ENCODE results near the gene CELF4.

CELF4 gene

DNA sequence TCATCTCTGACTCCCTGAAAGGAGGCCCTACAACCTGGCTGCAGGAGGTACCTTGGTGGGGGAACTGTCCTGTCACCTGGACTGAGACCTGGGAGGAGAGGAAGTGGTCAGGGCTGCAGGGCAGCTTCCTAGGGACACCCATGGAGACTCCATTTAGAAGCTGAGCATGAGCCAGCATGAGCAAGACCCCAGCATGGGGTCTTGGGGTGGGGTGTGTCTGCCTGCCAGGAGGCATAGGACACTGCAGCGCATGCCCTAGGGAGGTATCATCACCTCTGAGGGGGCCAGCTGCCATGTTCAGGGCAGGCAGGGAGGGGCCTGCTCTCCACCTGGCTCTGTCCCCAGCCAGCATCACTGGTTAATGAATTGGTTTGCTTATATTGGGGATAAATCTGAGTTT lies 249.7 kb downstream of the CELF4 start:
- CTCF ChIA-PET = interaction anchor here (0.7 kb wide), 1 partner anchor 17 kb away, joined by 4 read pairs; no protein-coding TSS in a partner anchor
- peaks cover 0 to 5% (median 2%) of the 10 kb centered on the region in 4 experiments for H3K4me1 ChIP-seq (ENCODE audit: control extremely low read depth in 1 of 4, control insufficient read depth in 4 of 4, insufficient read depth in 4 of 4, low read length in 3 of 4)
- POLR2A ChIA-PET = no interaction called here
- peaks cover 0 to 3% (median 0%) of the 10 kb centered on the region in 5 experiments for H3K27me3 ChIP-seq (replicated peaks in 2 of 5; ENCODE audit: control insufficient read depth in 4 of 5, insufficient read depth in 5 of 5, low read length in 4 of 5)
- DNase-seq = no peak
- no CpG with 5 or more reads among the region's 1 CpG for WGBS (ENCODE audit: insufficient coverage)
- no peak overlapping the region for H3K4me3 ChIP-seq (ENCODE audit: control insufficient read depth in 1 of 7, extremely low read depth in 1 of 7, insufficient read depth in 4 of 7, low read depth in 2 of 7, low read length in 6 of 7)
- H3K27ac ChIP-seq (ENCODE audit: insufficient read depth in 1 of 2, low read depth in 1 of 2, low read length in 2 of 2, poor library complexity in 1 of 2, severe bottlenecking in 2 of 2) = no peak overlapping the region
- H3K9me3 ChIP-seq (ENCODE audit: control extremely low read depth in 1 of 5, control insufficient read depth in 4 of 5, insufficient read depth in 2 of 5, low read depth in 1 of 5, low read length in 4 of 5) = no peaks in the 10 kb centered on the region
- no peaks in the 10 kb centered on the region for H3K36me3 ChIP-seq (ENCODE audit: control insufficient read depth in 4 of 4, insufficient read depth in 4 of 4, low read length in 3 of 4)

DNA sequence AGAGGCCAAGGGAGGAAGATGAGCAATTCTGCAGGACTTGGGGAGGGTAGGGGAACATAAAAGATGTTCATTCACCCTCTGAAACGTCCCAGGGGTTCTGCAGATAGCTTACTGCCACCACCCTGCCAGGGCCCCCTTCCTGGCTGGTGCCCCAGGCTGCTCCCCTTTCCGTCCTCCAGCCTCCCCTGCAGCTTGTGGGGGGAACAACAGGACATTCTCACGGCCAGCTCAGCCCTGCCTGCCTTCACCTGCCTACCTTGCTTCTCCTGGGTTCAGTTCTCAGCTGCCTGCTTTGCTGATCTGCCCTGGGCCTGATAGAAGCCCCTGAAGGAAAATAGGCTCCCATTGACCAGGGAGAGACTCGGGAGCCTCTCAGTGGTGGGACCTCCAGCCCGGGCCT lies 251.1 kb downstream of the CELF4 start:
- Histone ChIP-seq H3K4me3 (ENCODE audit: control insufficient read depth in 1 of 7, extremely low read depth in 1 of 7, insufficient read depth in 4 of 7, low read depth in 2 of 7, low read length in 6 of 7) (no peak overlapping the region), H3K27me3 (replicated peaks in 2 of 5; ENCODE audit: control insufficient read depth in 4 of 5, insufficient read depth in 5 of 5, low read length in 4 of 5) (peaks cover 0 to 3% (median 0%) of the 10 kb centered on the region in 5 experiments), H3K36me3 (ENCODE audit: control insufficient read depth in 4 of 4, insufficient read depth in 4 of 4, low read length in 3 of 4) (no peaks in the 10 kb centered on the region), H3K4me1 (ENCODE audit: control extremely low read depth in 1 of 4, control insufficient read depth in 4 of 4, insufficient read depth in 4 of 4, low read length in 3 of 4) (peaks cover 0 to 10% (median 5%) of the 10 kb centered on the region in 4 experiments), H3K9me3 (ENCODE audit: control extremely low read depth in 1 of 5, control insufficient read depth in 4 of 5, insufficient read depth in 2 of 5, low read depth in 1 of 5, low read length in 4 of 5) (no peaks in the 10 kb centered on the region), H3K27ac (ENCODE audit: insufficient read depth in 1 of 2, low read depth in 1 of 2, low read length in 2 of 2, poor library complexity in 1 of 2, severe bottlenecking in 2 of 2) (no peak overlapping the region)
- 71% methylated on average over 4 of the region's 5 CpGs for WGBS (ENCODE audit: insufficient coverage)
- ChIA-PET CTCF (interaction anchor here (1.2 kb wide), 1 partner anchor 15 kb away, joined by 3 read pairs; no protein-coding TSS in a partner anchor), POLR2A (no interaction called here)
- peak in 2 of 3 donors; percentile 11 to 13 for DNase-seq

DNA sequence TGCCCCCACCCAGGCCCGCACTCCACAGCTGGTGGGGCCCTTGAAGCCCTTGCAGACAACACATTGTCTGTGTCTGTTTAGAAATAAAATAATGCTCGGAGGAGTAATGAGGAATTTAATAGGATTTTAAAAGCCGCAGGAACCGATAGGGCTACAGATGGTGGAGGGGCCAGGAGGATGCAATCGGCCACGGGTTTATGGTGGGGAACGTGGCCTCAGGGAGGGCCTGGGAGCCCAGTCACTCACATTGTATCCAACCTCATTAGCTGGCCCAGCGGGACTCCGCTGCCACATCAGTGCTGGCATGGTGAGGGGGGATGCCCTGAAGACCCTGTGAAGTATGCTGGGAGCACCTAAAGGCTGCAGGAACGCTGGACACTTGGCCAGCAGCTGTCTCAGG lies 252.0 kb downstream of the CELF4 start:
- H3K27ac ChIP-seq (ENCODE audit: insufficient read depth in 1 of 2, low read depth in 1 of 2, low read length in 2 of 2, poor library complexity in 1 of 2, severe bottlenecking in 2 of 2) = no peak overlapping the region
- H3K27me3 ChIP-seq (replicated peaks in 2 of 5; ENCODE audit: control insufficient read depth in 4 of 5, insufficient read depth in 5 of 5, low read length in 4 of 5) = peaks cover 0 to 3% (median 0%) of the 10 kb centered on the region in 5 experiments
- peaks cover 0 to 10% (median 5%) of the 10 kb centered on the region in 4 experiments for H3K4me1 ChIP-seq (ENCODE audit: control extremely low read depth in 1 of 4, control insufficient read depth in 4 of 4, insufficient read depth in 4 of 4, low read length in 3 of 4)
- no peak for DNase-seq
- ChIA-PET POLR2A (no interaction called here), CTCF (interaction anchor here (1.2 kb wide), 1 partner anchor 14 kb away, joined by 3 read pairs; no protein-coding TSS in a partner anchor)
- H3K9me3 ChIP-seq (ENCODE audit: control extremely low read depth in 1 of 5, control insufficient read depth in 4 of 5, insufficient read depth in 2 of 5, low read depth in 1 of 5, low read length in 4 of 5) = no peaks in the 10 kb centered on the region
- H3K36me3 ChIP-seq (ENCODE audit: control insufficient read depth in 4 of 4, insufficient read depth in 4 of 4, low read length in 3 of 4) = no peaks in the 10 kb centered on the region
- H3K4me3 ChIP-seq (ENCODE audit: control insufficient read depth in 1 of 7, extremely low read depth in 1 of 7, insufficient read depth in 4 of 7, low read depth in 2 of 7, low read length in 6 of 7) = no peak overlapping the region
- WGBS (ENCODE audit: insufficient coverage) = 93% methylated on average over 8 of the region's 10 CpGs

DNA sequence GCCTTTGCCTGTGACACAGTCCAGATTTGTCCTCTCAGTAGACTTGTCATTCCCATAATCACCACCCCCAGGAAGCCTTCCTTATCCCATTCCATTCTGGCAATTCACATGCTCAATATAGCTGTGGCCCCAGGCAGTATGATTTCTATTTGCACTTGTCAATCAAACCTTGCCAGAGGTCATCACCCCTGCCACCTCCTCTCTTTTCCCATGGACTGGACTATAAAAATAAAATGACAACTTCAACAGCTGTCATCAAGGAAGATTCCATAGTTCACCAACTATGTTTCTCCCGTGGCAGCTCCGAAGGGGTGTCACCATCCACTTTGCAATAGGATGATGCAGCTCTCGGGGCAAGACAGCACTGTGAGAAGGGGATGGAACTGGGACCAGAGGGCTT lies 255.7 kb downstream of the CELF4 start:
- CTCF ChIA-PET = interaction anchor here (1.0 to 2.1 kb wide), 4 partner anchors 12 to 228 kb away, joined by 3 to 9 read pairs (median 3); no protein-coding TSS in a partner anchor
- Histone ChIP-seq H3K27me3 (replicated peaks in 2 of 5; ENCODE audit: control insufficient read depth in 4 of 5, insufficient read depth in 5 of 5, low read length in 4 of 5) (peaks cover 0 to 3% (median 0%) of the 10 kb centered on the region in 5 experiments), H3K9me3 (ENCODE audit: control extremely low read depth in 1 of 5, control insufficient read depth in 4 of 5, insufficient read depth in 2 of 5, low read depth in 1 of 5, low read length in 4 of 5) (no peaks in the 10 kb centered on the region), H3K36me3 (ENCODE audit: control insufficient read depth in 4 of 4, insufficient read depth in 4 of 4, low read length in 3 of 4) (no peaks in the 10 kb centered on the region), H3K4me1 (ENCODE audit: control extremely low read depth in 1 of 4, control insufficient read depth in 4 of 4, insufficient read depth in 4 of 4, low read length in 3 of 4) (peaks cover 0 to 10% (median 5%) of the 10 kb centered on the region in 4 experiments), H3K4me3 (ENCODE audit: control insufficient read depth in 1 of 7, extremely low read depth in 1 of 7, insufficient read depth in 4 of 7, low read depth in 2 of 7, low read length in 6 of 7) (no peak overlapping the region), H3K27ac (ENCODE audit: insufficient read depth in 1 of 2, low read depth in 1 of 2, low read length in 2 of 2, poor library complexity in 1 of 2, severe bottlenecking in 2 of 2) (no peak overlapping the region)
- no CpG with 5 or more reads among the region's 3 CpGs for WGBS (ENCODE audit: insufficient coverage)
- POLR2A ChIA-PET = no interaction called here
- no peak for DNase-seq

DNA sequence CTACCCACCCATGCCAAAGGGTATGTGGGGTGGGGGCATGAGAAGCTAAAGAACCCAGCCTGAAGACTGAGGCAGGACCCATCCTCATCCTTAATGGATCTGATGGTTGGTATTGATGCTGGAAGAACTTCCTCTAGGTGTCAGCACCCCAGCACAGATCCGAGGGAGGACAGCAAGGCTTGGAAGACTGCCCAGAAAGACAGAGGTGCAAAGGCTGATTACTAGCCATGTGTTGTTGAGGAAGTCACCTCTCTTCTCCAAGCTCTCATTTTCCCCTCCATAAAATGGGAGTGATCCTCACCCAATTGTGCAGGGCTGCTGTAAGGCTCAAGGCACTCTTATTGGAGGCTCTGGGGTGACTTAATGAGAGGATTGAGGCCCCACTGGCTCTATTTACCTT lies 256.5 kb downstream of the CELF4 start:
- Histone ChIP-seq H3K4me1 (ENCODE audit: control extremely low read depth in 1 of 4, control insufficient read depth in 4 of 4, insufficient read depth in 4 of 4, low read length in 3 of 4) (peaks cover 0 to 10% (median 5%) of the 10 kb centered on the region in 4 experiments), H3K4me3 (ENCODE audit: control insufficient read depth in 1 of 7, extremely low read depth in 1 of 7, insufficient read depth in 4 of 7, low read depth in 2 of 7, low read length in 6 of 7) (no peak overlapping the region), H3K9me3 (ENCODE audit: control extremely low read depth in 1 of 5, control insufficient read depth in 4 of 5, insufficient read depth in 2 of 5, low read depth in 1 of 5, low read length in 4 of 5) (no peaks in the 10 kb centered on the region), H3K27ac (ENCODE audit: insufficient read depth in 1 of 2, low read depth in 1 of 2, low read length in 2 of 2, poor library complexity in 1 of 2, severe bottlenecking in 2 of 2) (no peak overlapping the region), H3K36me3 (ENCODE audit: control insufficient read depth in 4 of 4, insufficient read depth in 4 of 4, low read length in 3 of 4) (no peaks in the 10 kb centered on the region), H3K27me3 (replicated peaks in 2 of 5; ENCODE audit: control insufficient read depth in 4 of 5, insufficient read depth in 5 of 5, low read length in 4 of 5) (peaks cover 0 to 3% (median 0%) of the 10 kb centered on the region in 5 experiments)
- DNase-seq = no peak
- CTCF ChIA-PET = no interaction called here
- POLR2A ChIA-PET = no interaction called here
- WGBS (ENCODE audit: insufficient coverage) = no CpG with 5 or more reads among the region's 1 CpG

DNA sequence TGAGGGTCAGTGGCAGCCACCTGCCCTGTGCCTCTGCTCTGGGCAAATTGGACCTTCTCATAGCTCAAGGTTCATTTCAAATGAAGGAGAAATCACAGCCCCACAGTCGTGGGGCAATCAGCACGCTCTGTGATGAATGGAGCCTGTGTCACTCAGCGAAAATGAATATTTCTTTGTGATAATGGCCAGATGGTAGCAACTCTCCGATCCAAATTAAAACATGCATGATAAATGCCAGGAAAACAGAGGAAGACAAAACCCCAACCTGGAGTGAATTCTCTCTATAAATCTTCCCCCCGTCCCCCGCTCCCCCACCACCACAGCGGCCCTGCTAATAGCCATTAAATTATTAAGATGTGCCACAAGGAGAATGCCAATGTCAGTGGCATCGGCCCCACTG lies 258.4 kb downstream of the CELF4 start:
- CTCF ChIA-PET = no interaction called here
- WGBS (ENCODE audit: insufficient coverage) = 100% methylated on average over 4 of the region's 8 CpGs
- POLR2A ChIA-PET = no interaction called here
- Histone ChIP-seq H3K36me3 (ENCODE audit: control insufficient read depth in 4 of 4, insufficient read depth in 4 of 4, low read length in 3 of 4) (no peaks in the 10 kb centered on the region), H3K9me3 (ENCODE audit: control extremely low read depth in 1 of 5, control insufficient read depth in 4 of 5, insufficient read depth in 2 of 5, low read depth in 1 of 5, low read length in 4 of 5) (no peaks in the 10 kb centered on the region), H3K27me3 (replicated peaks in 2 of 5; ENCODE audit: control insufficient read depth in 4 of 5, insufficient read depth in 5 of 5, low read length in 4 of 5) (no peaks in the 10 kb centered on the region), H3K4me3 (ENCODE audit: control insufficient read depth in 1 of 7, extremely low read depth in 1 of 7, insufficient read depth in 4 of 7, low read depth in 2 of 7, low read length in 6 of 7) (no peak overlapping the region), H3K27ac (ENCODE audit: insufficient read depth in 1 of 2, low read depth in 1 of 2, low read length in 2 of 2, poor library complexity in 1 of 2, severe bottlenecking in 2 of 2) (no peak overlapping the region), H3K4me1 (ENCODE audit: control extremely low read depth in 1 of 4, control insufficient read depth in 4 of 4, insufficient read depth in 4 of 4, low read length in 3 of 4) (peaks cover 0 to 10% (median 5%) of the 10 kb centered on the region in 4 experiments)
- DNase-seq = no peak

DNA sequence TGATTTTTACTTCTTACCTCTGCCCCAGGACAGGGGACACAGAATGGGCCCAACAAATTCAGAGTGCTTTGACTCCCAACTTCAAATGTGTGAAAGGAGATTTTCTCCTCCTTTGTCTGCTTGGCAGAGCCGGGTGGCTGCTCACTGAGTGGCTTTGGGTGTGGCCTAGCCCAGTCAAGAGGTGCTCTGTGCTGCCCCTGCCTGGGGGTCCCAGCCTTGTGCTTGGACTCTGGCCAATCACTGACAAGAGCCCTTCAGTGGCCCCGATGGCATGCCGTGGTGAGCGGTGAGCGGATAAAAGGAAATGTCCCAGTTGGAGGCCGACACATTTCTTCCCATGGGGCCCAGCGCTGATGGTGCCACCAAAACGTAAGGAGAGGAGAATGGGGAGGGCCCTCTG lies 259.2 kb downstream of the CELF4 start:
- H3K27ac ChIP-seq (ENCODE audit: insufficient read depth in 1 of 2, low read depth in 1 of 2, low read length in 2 of 2, poor library complexity in 1 of 2, severe bottlenecking in 2 of 2) = no peak overlapping the region
- no peaks in the 10 kb centered on the region for H3K27me3 ChIP-seq (replicated peaks in 2 of 5; ENCODE audit: control insufficient read depth in 4 of 5, insufficient read depth in 5 of 5, low read length in 4 of 5)
- no peaks in the 10 kb centered on the region for H3K36me3 ChIP-seq (ENCODE audit: control insufficient read depth in 4 of 4, insufficient read depth in 4 of 4, low read length in 3 of 4)
- H3K9me3 ChIP-seq (ENCODE audit: control extremely low read depth in 1 of 5, control insufficient read depth in 4 of 5, insufficient read depth in 2 of 5, low read depth in 1 of 5, low read length in 4 of 5) = no peaks in the 10 kb centered on the region
- DNase-seq = no peak
- ChIA-PET CTCF (no interaction called here), POLR2A (no interaction called here)
- no peak overlapping the region for H3K4me3 ChIP-seq (ENCODE audit: control insufficient read depth in 1 of 7, extremely low read depth in 1 of 7, insufficient read depth in 4 of 7, low read depth in 2 of 7, low read length in 6 of 7)
- H3K4me1 ChIP-seq (ENCODE audit: control extremely low read depth in 1 of 4, control insufficient read depth in 4 of 4, insufficient read depth in 4 of 4, low read length in 3 of 4) = peaks cover 0 to 10% (median 5%) of the 10 kb centered on the region in 4 experiments
- WGBS (ENCODE audit: insufficient coverage) = 98% methylated on average over 8 of the region's 8 CpGs

Data from common myeloid progenitor, CD34-positive (primary cell).